Esophagus muscularis mucosa (tissue), 4 donors: ENCODE results near the gene FHOD1. TPM values are rescaled to one million over a fixed set of nuclear protein-coding genes. Genes with fewer than 3 reads are reported as not detected.

Experiments
- DNase-seq: peaks from one replicate; pipeline ENCODE4 v3.0.0-alpha.2; 2017; ENCODE audit errors: extremely low spot score
- H3K27ac ChIP-seq, 4 donors: fragments of 200-600 bp; sonication (generic); replicated peaks in 1 of 4; 1 replicate in 3 of 4; 2 replicates in 1 of 4; pipeline ENCODE4 v1.5.1; 2016 to 2019; ENCODE audit warnings: mild to moderate bottlenecking in 1 of 4
- H3K27me3 ChIP-seq, 4 donors: fragments of 200-600 bp; sonication (generic); one replicate each; pipeline versions ENCODE4 v1.5.1 to v1.6.0; 2016 to 2019
- H3K36me3 ChIP-seq, 4 donors: fragments of 200-600 bp; sonication (generic); one replicate each; pipeline ENCODE4 v1.5.1; 2016 to 2019
- H3K4me1 ChIP-seq, 4 donors: fragments of 200-600 bp; sonication (generic); one replicate each; pipeline ENCODE4 v1.5.1; 2016 to 2019
- H3K4me3 ChIP-seq, 4 donors: fragments of 200-600 bp; sonication (generic); 1 replicate in 2 of 4; 2 replicates in 2 of 4; pipeline ENCODE4 v1.5.1; 2016 to 2019; ENCODE audit warnings: mild to moderate bottlenecking in 4 of 4, moderate library complexity in 1 of 4
- H3K9me3 ChIP-seq, 4 donors: fragments of 200-600 bp; sonication (generic); 1 replicate in 3 of 4; 2 replicates in 1 of 4; pipeline ENCODE4 v1.5.1; 2016 to 2019
- EP300 ChIP-seq: sonication (generic); formaldehyde crosslinking; IDR thresholded peaks from one replicate; pipeline ENCODE4 v1.6.1; 2017; ENCODE audit warnings: antibody characterized with exemption
- POLR2A ChIP-seq: fragments of 450-650 bp; IDR thresholded peaks from one replicate; pipeline ENCODE4 v1.6.1; 2017; ENCODE audit warnings: antibody characterized with exemption, moderate library complexity, mild to moderate bottlenecking, low read depth
- POLR2AphosphoS5 ChIP-seq, 2 donors: sonication (generic); formaldehyde crosslinking; IDR thresholded peaks; one replicate each; pipeline ENCODE4 v1.6.1; 2017; ENCODE audit warnings: antibody characterized with exemption in 2 of 2
- WGBS: methylation state at CpG from one replicate; pipeline ENCODE4 v1.1.5; 2018; 5-methylcytosine and 5-hydroxymethylcytosine counted together
- intact Hi-C: fragments of 100-400 bp; cut with DNase I; formaldehyde crosslinking; loops from one replicate; pipeline ENCODE4 v1.15.1; 2023
- total RNA-seq, 4 donors: library from RNA; depleted of rRNA; stranded (reverse); fragments of >200 nt; gene quantifications; one replicate each; pipeline versions ENCODE4 v1.1.0 to v1.2.1, GENCODE V29; 2016
- TF ChIP-seq, protein P1 (sequence below), 3 experiments: fragments of 200-600 bp in 2 of 3; fragments of 450-650 bp in 1 of 3; sonication (generic) in 2 of 3; IDR thresholded peaks; one replicate each; pipeline ENCODE4 v1.5.1; 2017 to 2019; ENCODE audit warnings: antibody characterized with exemption in 3 of 3, mild to moderate bottlenecking in 2 of 3, moderate library complexity in 1 of 3

FHOD1 gene
- total RNA-seq, 4 donors from 2014 or later: 8.0 to 15.6 (median 10.0) TPM

GRCh38 chr16:67206838-67207248 is 40.4 kb downstream of the FHOD1 start:
- H3K4me3 ChIP-seq: no peak overlapping the region
- H3K27me3 ChIP-seq: no peaks in the 10 kb centered on the region
- TF ChIP-seq POLR2A (no peak), POLR2AphosphoS5 (IDR thresholded peaks at IDR 0.05) (no peak), EP300 (no peak)
- TF ChIP-seq, protein P1, sequence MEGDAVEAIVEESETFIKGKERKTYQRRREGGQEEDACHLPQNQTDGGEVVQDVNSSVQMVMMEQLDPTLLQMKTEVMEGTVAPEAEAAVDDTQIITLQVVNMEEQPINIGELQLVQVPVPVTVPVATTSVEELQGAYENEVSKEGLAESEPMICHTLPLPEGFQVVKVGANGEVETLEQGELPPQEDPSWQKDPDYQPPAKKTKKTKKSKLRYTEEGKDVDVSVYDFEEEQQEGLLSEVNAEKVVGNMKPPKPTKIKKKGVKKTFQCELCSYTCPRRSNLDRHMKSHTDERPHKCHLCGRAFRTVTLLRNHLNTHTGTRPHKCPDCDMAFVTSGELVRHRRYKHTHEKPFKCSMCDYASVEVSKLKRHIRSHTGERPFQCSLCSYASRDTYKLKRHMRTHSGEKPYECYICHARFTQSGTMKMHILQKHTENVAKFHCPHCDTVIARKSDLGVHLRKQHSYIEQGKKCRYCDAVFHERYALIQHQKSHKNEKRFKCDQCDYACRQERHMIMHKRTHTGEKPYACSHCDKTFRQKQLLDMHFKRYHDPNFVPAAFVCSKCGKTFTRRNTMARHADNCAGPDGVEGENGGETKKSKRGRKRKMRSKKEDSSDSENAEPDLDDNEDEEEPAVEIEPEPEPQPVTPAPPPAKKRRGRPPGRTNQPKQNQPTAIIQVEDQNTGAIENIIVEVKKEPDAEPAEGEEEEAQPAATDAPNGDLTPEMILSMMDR (IDR thresholded peaks at IDR 0.05): no peak
- no peaks in the 10 kb centered on the region for H3K4me1 ChIP-seq
- peaks cover 7 to 59% (median 32%) of the 10 kb centered on the region in 4 donors for H3K36me3 ChIP-seq
- intact Hi-C loops: no loop called here
- no peak overlapping the region for H3K27ac ChIP-seq
- 90% methylated on average over 3 of the region's 3 CpGs for WGBS
- DNase-seq: no peak
- H3K9me3 ChIP-seq: no peaks in the 10 kb centered on the region

DNA sequence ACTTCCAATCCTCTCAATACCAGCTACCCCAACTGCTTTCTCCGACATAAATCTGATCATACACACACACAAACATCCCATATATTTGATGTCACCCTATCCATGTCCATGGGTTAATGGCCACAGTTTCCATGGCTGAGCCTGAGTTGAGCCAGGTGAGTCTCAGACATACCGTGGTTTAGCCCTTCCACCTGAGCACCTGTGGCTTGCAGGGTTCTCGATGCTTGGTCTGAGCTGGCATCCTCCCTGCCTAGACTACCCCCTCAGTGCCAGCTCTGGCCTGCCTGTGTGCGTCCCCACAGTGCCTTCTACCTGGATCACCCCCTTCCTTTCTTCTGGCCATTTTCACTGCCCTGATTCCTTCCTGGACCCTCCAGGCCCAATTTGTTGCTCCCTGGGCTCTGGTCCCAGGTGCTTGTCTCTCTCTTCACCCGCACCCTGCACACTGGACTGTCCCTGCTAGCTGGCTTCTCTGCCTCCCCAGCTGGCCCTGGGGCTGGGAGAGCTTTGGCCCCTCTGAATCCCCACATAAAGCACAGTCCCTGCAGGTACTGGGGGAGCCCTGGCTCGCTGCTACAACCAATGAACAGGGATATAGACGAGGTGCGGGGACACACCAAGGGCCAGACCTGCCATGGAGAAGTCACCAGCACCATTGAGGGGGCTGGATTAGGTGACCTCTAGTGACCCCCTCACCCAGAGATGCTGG is 41.0 kb downstream of the FHOD1 start:
- 94% methylated on average over 8 of the region's 8 CpGs for WGBS
- Histone ChIP-seq H3K27me3 (no peaks in the 10 kb centered on the region), H3K36me3 (peaks cover 7 to 60% (median 37%) of the 10 kb centered on the region in 4 donors), H3K9me3 (no peaks in the 10 kb centered on the region), H3K4me3 (no peak overlapping the region), H3K27ac (no peak overlapping the region), H3K4me1 (no peaks in the 10 kb centered on the region)
- intact Hi-C loops: no loop called here
- no peak for DNase-seq
- TF ChIP-seq, protein P1 (IDR thresholded peaks at IDR 0.05): no peak
- TF ChIP-seq POLR2AphosphoS5 (IDR thresholded peaks at IDR 0.05) (no peak), POLR2A (no peak), EP300 (no peak)

GRCh38 chr16:67204076-67204475 is 43.2 kb downstream of the FHOD1 start:
- TF ChIP-seq POLR2AphosphoS5 (IDR thresholded peaks at IDR 0.05) (no peak), EP300 (no peak), POLR2A (no peak)
- TF ChIP-seq, protein P1 (IDR thresholded peaks at IDR 0.05): no peak
- intact Hi-C loops: no loop called here
- no peaks in the 10 kb centered on the region for H3K27me3 ChIP-seq
- H3K27ac ChIP-seq: no peak overlapping the region
- peaks cover 4 to 9% (median 9%) of the 10 kb centered on the region in 4 donors for H3K4me1 ChIP-seq
- no peaks in the 10 kb centered on the region for H3K9me3 ChIP-seq
- H3K36me3 ChIP-seq: peaks cover 7 to 55% (median 41%) of the 10 kb centered on the region in 4 donors
- no peak for DNase-seq
- no peak overlapping the region for H3K4me3 ChIP-seq
- 82% methylated on average over 2 of the region's 4 CpGs for WGBS

GRCh38 chr16:67202956-67203493 is 44.3 kb downstream of the FHOD1 start:
- Histone ChIP-seq H3K4me1 (peaks cover 7 to 20% (median 19%) of the 10 kb centered on the region in 4 donors), H3K36me3 (peaks cover 7 to 63% (median 48%) of the 10 kb centered on the region in 4 donors), H3K27me3 (no peaks in the 10 kb centered on the region), H3K9me3 (no peaks in the 10 kb centered on the region), H3K4me3 (no peak overlapping the region), H3K27ac (no peak overlapping the region)
- intact Hi-C loops: no loop called here
- WGBS: 85% methylated on average over 12 of the region's 23 CpGs
- no peak for DNase-seq
- TF ChIP-seq POLR2A: no peak
- TF ChIP-seq, protein P1 (IDR thresholded peaks at IDR 0.05): no peak
- TF ChIP-seq EP300: no peak
- no peak for TF ChIP-seq POLR2AphosphoS5 (IDR thresholded peaks at IDR 0.05)
